Left cardiac atrium (tissue), 4 donors: ENCODE measurements around the gene UBLCP1. TPM values are rescaled to one million over a fixed set of nuclear protein-coding genes. Genes with fewer than 3 reads are reported as not detected.

Experiments used
- ATAC-seq, 2 donors: fragments of 200-7000 bp; cut with Tn5 transposase; one replicate each; pipeline ENCODE4 v1.9.1; 2020; ENCODE audit warnings: mild to moderate bottlenecking in 2 of 2, moderate library complexity in 2 of 2
- DNase-seq: peaks from one replicate; pipeline ENCODE4 v3.0.0-alpha.2; 2020
- intact Hi-C, 2 donors: fragments of 100-400 bp; cut with DNase I; formaldehyde crosslinking; loops; one replicate each; pipeline versions ENCODE4 v1.14.1 to v1.15.1; 2022 to 2023
- total RNA-seq, 2 donors: library from RNA; stranded (reverse); fragmentation: NEBNext Ultra II Directional; extraction: Animal tissue kit (Norgen Biotek cat#: 25700); gene quantifications; one replicate each; pipeline ENCODE4 v1.2.1, GENCODE V29; 2021
- donor health status: DM: no; HTN: yes; CAD: no.
- donor health status: DM: no; HTN: yes; CAD: no; lungs with severe emphysema.
- donor health status: DM: yes; HTN: yes; CAD: no.
- donor health status: Dilated cardiomyopathy.

UBLCP1 gene
- total RNA-seq, 2 donors from 2014 or later, result 13.6 to 15.5 TPM

- DNase-seq, result no peak
These were observed 69.9 kb downstream of the UBLCP1 start for GRCh38 chr5:159332800-159333544.

GRCh38 chr5:159333545-159333925 lies 70.4 kb downstream of the UBLCP1 start:
- intact Hi-C loops, result loop anchor here (5.0 to 10.0 kb wide), 2 partner anchors 651 to 654 kb away; no protein-coding TSS in a partner anchor
- DNase-seq, result no peak
- ATAC-seq, result no peak

More at GRCh38 chr5:159332800-159333544, 69.9 kb downstream of the UBLCP1 start:
- no peak for ATAC-seq
- intact Hi-C loops, result loop anchor here (5.0 to 10.0 kb wide), 2 partner anchors 652 to 654 kb away; no protein-coding TSS in a partner anchor

Other genes starting within 250 kb of the UBLCP1 start
- gene EBF1, start 163.4 kb upstream of the UBLCP1 start, total RNA-seq, result 10 to 100 TPM; 19.3 to 28.1 TPM
- gene RNF145, start 53.7 kb upstream of the UBLCP1 start, total RNA-seq, result 10 to 100 TPM; 28.3 to 30.4 TPM
- not detected for gene IL12B, start 67.2 kb downstream of the UBLCP1 start, total RNA-seq